ENCODE measurements around the gene C6orf52.

- TF ChIP-seq EZH2phosphoT487 (IDR thresholded peaks at IDR 0.05; ENCODE audit: low read depth) (no peak), CTCF (IDR thresholded peaks at IDR 0.05; ENCODE audit: low read depth, low read length) (no peak)
Measured at GRCh38 chr6:10694302-10695085, at the start of gene C6orf52, which contains the start of gene PAK1IP1.

All from OCI-LY3 (cell line).